Subcutaneous adipose tissue (tissue), 4 donors: ENCODE measurements around the gene TRIM32. TPM values are rescaled to one million over a fixed set of nuclear protein-coding genes. Genes with fewer than 3 reads are reported as not detected.

Experiments used
- total RNA-seq, 4 donors: library from RNA; depleted of rRNA; stranded (reverse); fragments of >200 nt; gene quantifications; one replicate each; pipeline ENCODE4 v1.1.0, GENCODE V29; 2016
- TF ChIP-seq, protein P1 (sequence below): fragments of 450-650 bp; IDR thresholded peaks from one replicate; pipeline ENCODE4 v1.5.1; 2016; ENCODE audit warnings: low read depth, mild to moderate bottlenecking, control low read depth, antibody characterized with exemption, moderate library complexity

TRIM32 gene
- total RNA-seq, 4 donors from 2014 or later = 12.8 to 22.9 (median 14.3) TPM

DNA sequence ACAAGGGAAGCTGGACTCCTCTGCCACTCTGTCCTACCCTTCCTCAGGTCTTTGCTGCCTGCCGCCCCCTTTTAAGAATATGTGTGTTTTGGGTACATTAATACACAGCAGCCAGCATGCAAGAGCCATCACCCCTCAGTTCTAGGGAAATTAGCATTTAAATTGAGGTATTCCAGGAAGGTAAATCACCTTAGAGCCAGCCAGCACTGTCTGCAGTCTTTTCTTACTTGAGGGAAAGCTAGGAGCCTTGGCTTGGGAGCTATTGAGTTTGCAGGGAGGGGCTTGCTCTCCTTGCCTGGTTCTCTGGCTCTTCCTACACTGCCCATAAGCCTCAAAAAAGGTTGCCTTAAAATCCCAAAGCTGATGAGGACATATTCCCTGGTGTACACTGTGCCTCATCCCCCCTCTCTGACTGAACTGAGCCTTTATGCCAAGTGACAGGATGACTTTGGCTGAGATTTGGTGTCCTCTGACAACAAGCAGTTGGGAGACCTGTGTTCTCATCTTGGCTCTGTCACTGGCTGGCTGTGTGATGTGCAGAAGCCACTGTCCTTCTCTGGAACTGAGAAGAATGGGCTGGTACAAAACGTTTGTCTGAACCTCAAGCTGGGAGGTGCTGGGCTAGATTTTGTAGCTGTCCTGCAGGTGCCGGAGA, 54.1 kb downstream of the TRIM32 start:
- TF ChIP-seq, protein P1, sequence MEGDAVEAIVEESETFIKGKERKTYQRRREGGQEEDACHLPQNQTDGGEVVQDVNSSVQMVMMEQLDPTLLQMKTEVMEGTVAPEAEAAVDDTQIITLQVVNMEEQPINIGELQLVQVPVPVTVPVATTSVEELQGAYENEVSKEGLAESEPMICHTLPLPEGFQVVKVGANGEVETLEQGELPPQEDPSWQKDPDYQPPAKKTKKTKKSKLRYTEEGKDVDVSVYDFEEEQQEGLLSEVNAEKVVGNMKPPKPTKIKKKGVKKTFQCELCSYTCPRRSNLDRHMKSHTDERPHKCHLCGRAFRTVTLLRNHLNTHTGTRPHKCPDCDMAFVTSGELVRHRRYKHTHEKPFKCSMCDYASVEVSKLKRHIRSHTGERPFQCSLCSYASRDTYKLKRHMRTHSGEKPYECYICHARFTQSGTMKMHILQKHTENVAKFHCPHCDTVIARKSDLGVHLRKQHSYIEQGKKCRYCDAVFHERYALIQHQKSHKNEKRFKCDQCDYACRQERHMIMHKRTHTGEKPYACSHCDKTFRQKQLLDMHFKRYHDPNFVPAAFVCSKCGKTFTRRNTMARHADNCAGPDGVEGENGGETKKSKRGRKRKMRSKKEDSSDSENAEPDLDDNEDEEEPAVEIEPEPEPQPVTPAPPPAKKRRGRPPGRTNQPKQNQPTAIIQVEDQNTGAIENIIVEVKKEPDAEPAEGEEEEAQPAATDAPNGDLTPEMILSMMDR = no peak

GRCh38 chr9:116741742-116742141, 54.6 kb downstream of the TRIM32 start:
- TF ChIP-seq, protein P1 = no peak

- TF ChIP-seq, protein P1 = no peak
Measured at GRCh38 chr9:116749176-116749575, 62.1 kb downstream of the TRIM32 start.

DNA sequence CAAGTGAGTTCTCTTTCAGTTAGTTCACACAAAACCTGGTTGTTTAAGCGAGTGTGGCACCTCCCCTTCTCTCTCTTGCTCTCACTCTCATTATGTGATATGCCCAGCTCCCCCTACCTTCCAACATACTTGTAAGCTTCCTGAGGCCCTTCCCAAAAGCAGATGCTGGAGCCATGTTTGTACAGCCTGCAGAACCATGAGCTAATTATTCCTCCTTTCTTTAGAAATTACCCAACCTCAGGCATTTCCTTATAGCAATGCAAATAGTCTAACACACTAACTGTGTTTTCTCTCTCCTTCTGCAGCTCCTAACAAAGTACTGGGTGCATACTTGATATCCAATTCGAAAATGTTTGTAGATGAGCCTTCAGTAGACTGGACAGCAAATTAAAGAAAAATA, 62.7 kb downstream of the TRIM32 start:
- TF ChIP-seq, protein P1 = no peak

DNA sequence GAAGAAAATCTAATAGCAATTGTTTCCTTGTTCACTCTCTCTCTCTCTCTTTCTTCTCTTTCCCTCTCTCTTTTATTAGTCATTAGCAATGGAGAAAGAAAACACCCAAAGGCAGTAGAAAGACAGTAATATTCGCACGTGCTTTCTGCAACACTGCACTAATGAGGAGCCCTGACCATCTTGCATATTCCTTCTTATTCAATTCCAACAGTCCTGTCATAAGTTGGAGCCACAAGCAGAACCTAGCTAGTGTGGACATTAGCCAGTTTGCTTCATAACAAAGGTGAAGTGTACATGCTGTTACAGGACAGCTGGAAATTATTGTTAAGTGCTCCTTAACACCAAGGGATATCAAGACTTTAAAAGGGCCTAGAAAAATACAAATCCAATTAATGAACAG, 63.4 kb downstream of the TRIM32 start:
- TF ChIP-seq, protein P1 = no peak
